Measurements from ENCODE around the gene KIAA1958. TPM values are rescaled to one million over a fixed set of nuclear protein-coding genes. Genes with fewer than 3 reads are reported as not detected.
"Not testable (repeated sequence)": the region's sequence is repeated elsewhere in the genome, so short reads cannot be mapped to it uniquely, and the experiment has no call there.

Gene KIAA1958
- total RNA-seq, 1 experiment from 2014 or later: 17.6 TPM

- H3K27me3 ChIP-seq: no peaks in the 10 kb centered on the region
- H3K27ac ChIP-seq: no peak overlapping the region
Observed at GRCh38 chr9:112569186-112569585, 82.6 kb downstream of the KIAA1958 start.

GRCh38 chr9:112570671-112571167 lies 84.1 kb downstream of the KIAA1958 start:
- no peaks in the 10 kb centered on the region; the same call in 1 of the 2 replicates for H3K9me3 ChIP-seq (replicated peaks)
- no peak for DNase-seq
- peaks cover 6% of the 10 kb centered on the region; the same call in 1 of the 2 replicates for H3K36me3 ChIP-seq
- H3K4me1 ChIP-seq: no peaks in the 10 kb centered on the region
- no peaks in the 10 kb centered on the region for H3K27me3 ChIP-seq
- H3K27ac ChIP-seq: no peak overlapping the region
- H3K4me3 ChIP-seq: no peak overlapping the region

More at GRCh38 chr9:112569186-112569585, 82.6 kb downstream of the KIAA1958 start:
- no peaks in the 10 kb centered on the region for H3K36me3 ChIP-seq
- H3K9me3 ChIP-seq (replicated peaks): no peaks in the 10 kb centered on the region; the same call in 1 of the 2 replicates
- H3K4me3 ChIP-seq: no peak overlapping the region
- no peak for DNase-seq
- H3K4me1 ChIP-seq: no peaks in the 10 kb centered on the region

DNA sequence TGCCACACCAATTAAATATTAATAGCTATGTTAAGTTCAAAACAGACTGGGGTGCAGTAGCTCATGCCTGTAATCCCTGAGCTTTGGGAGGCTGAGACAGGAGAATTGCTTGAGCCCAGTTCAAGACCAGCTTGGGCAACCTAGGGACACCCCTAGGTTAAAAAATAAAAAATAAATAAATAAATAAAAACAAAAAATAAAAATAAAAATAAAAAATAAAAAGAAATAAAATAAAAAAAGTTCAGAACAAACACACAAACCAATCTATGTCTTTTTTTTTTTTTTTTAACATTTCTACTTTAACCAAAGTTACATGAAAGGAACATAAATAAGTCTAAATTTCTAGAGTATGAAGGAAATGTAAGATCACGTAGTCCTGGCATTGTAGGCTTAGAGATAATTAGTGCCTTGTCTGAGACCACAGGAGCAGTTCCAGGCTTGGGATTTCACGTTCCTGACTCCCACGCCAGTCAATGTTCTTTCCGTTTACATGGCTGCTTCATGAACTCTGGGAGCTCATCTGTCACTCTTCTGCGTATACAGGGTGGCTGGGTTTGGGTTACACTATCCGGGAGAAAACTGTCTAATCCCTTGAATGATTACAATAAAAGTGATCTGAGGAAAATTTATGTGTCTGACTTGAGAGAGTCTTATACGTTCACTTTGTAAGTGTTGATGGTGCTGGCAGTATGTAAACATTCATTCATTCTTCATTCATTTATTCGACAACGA lies 85.2 kb downstream of the KIAA1958 start:
- DNase-seq: no peak
- H3K4me1 ChIP-seq: no peaks in the 10 kb centered on the region

DNA sequence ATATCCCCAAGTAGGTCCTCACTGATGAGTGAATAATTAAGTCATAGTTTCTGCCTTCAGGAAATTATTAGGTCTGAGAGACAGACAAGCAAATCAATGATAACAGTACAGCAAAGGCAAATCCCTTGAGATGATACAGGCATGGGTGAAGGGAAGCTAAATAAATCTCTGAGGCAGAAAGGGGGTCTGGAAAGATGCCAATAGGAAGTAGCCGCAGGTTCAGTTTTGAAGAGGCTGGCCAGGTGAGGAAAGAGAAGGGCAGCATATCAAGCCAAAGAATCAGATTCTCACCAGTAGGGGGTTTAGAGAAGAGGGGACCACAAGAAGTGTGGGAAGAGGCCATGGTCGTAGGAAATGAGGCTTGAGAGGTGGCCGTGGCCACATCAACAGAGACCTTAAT lies 85.8 kb downstream of the KIAA1958 start:
- Histone ChIP-seq H3K27me3 (no peaks in the 10 kb centered on the region), H3K36me3 (peaks cover 6% of the 10 kb centered on the region; the same call in 1 of the 2 replicates), H3K4me1 (no peaks in the 10 kb centered on the region), H3K9me3 (replicated peaks) (no peaks in the 10 kb centered on the region), H3K27ac (no peak overlapping the region), H3K4me3 (no peak overlapping the region)
- peak in 1 of 2 experiments; percentile 27 for DNase-seq

More for the DNA sequence above, 85.2 kb downstream of the KIAA1958 start:
- H3K36me3 ChIP-seq: peaks cover 6% of the 10 kb centered on the region; the same call in 1 of the 2 replicates
- H3K27ac ChIP-seq: no peak overlapping the region
- H3K9me3 ChIP-seq (replicated peaks): no peaks in the 10 kb centered on the region
- no peak overlapping the region for H3K4me3 ChIP-seq
- H3K27me3 ChIP-seq: no peaks in the 10 kb centered on the region

DNA sequence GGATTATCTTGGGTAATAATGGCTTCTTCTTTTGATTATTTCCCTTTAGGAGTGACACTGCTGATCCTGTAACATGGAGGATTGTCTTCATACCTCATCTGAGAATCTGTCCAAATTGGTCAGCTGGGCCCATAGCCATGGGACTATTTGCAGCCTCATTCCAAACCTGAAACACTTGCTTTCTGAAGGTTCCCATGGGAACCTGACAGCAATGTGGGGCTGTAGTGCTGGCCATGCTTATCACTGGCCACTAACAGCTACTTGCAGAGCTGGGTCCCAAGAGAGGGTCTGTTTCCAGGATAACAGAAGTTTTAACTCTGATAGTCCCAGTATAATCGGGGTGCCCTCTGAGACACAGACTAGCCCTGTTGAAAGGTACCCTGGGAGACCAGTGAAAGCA lies 87.4 kb downstream of the KIAA1958 start:
- no peaks in the 10 kb centered on the region for H3K9me3 ChIP-seq (replicated peaks)
- H3K36me3 ChIP-seq: peaks cover 6% of the 10 kb centered on the region; the same call in 1 of the 2 replicates
- H3K4me3 ChIP-seq: no peak overlapping the region
- H3K4me1 ChIP-seq: no peaks in the 10 kb centered on the region
- H3K27ac ChIP-seq: no peak overlapping the region
- DNase-seq: no peak
- H3K27me3 ChIP-seq: no peaks in the 10 kb centered on the region

- no peak for DNase-seq
- H3K27ac ChIP-seq: no peak overlapping the region
- peaks cover 6% of the 10 kb centered on the region; the same call in 1 of the 2 replicates for H3K36me3 ChIP-seq
- no peaks in the 10 kb centered on the region for H3K4me1 ChIP-seq
- H3K9me3 ChIP-seq (replicated peaks): no peaks in the 10 kb centered on the region
- H3K4me3 ChIP-seq: no peak overlapping the region
- H3K27me3 ChIP-seq: no peaks in the 10 kb centered on the region
Observed at GRCh38 chr9:112575107-112575506, 88.5 kb downstream of the KIAA1958 start.

GRCh38 chr9:112581469-112582176 lies 95.0 kb downstream of the KIAA1958 start:
- H3K9me3 ChIP-seq (replicated peaks): no peaks in the 10 kb centered on the region
- H3K27ac ChIP-seq: no peak overlapping the region
- H3K4me3 ChIP-seq: no peak overlapping the region
- H3K4me1 ChIP-seq: no peaks in the 10 kb centered on the region
- H3K27me3 ChIP-seq: no peaks in the 10 kb centered on the region
- H3K36me3 ChIP-seq: no peaks in the 10 kb centered on the region
- no peak for DNase-seq

GRCh38 chr9:112582371-112583262 lies 96.0 kb downstream of the KIAA1958 start:
- Histone ChIP-seq H3K36me3 (no peaks in the 10 kb centered on the region), H3K4me3 (no peak overlapping the region), H3K27me3 (no peaks in the 10 kb centered on the region), H3K9me3 (replicated peaks) (no peaks in the 10 kb centered on the region), H3K27ac (no peak overlapping the region), H3K4me1 (no peaks in the 10 kb centered on the region)
- no peak for DNase-seq

GRCh38 chr9:112586599-112587155 lies 100.0 kb downstream of the KIAA1958 start:
- H3K36me3 ChIP-seq: no peaks in the 10 kb centered on the region
- no peak overlapping the region for H3K27ac ChIP-seq
- no peak overlapping the region for H3K4me3 ChIP-seq
- H3K27me3 ChIP-seq: no peaks in the 10 kb centered on the region
- H3K9me3 ChIP-seq (replicated peaks): no peaks in the 10 kb centered on the region
- no peak for DNase-seq
- H3K4me1 ChIP-seq: no peaks in the 10 kb centered on the region

DNA sequence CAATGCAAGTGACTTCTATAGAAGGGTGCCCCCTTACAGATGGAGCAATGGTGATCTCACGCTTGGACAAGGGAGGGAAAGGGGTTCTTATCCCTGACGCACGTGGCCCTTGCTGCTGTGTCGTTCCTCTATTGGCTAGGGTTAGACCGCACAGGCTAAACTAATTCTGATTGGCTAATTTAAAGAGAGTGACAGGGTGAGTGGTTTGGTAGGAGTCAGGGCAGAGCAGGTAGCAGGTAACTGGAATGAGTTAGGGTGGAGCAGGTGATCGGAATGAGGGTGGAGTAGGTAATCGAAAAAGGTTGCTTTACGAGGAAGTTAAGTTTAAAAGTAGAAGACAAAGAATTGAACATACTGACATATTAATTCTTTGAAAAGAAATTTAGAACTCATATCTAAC lies 105.2 kb downstream of the KIAA1958 start:
- not testable (repeated sequence) for H3K4me3 ChIP-seq; H3K36me3 ChIP-seq; DNase-seq; H3K4me1 ChIP-seq; H3K27me3 ChIP-seq; H3K27ac ChIP-seq; H3K9me3 ChIP-seq (replicated peaks)

DNA sequence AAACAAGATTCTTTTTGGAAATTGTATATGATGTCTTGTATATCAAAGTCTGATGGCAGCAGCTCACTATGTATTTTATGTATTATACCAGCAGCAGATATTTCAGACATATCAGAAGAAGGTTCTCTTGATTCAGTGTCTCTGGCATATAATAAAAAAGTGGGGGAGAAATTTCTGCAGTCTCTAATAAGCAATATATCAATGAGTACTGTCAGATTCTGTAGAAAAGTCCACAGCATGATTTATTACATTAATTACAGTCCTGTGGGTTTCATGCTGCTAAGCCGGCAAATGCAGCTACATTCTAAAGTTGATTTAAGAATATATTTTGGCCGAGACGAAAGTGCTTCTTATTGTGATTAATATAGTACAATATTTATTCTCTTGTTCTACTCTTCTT lies 113.1 kb downstream of the KIAA1958 start:
- no peak for DNase-seq
- Histone ChIP-seq H3K4me3 (no peak overlapping the region), H3K27me3 (no peaks in the 10 kb centered on the region), H3K4me1 (no peaks in the 10 kb centered on the region), H3K9me3 (replicated peaks) (no peaks in the 10 kb centered on the region), H3K27ac (no peak overlapping the region), H3K36me3 (no peaks in the 10 kb centered on the region)

DNA sequence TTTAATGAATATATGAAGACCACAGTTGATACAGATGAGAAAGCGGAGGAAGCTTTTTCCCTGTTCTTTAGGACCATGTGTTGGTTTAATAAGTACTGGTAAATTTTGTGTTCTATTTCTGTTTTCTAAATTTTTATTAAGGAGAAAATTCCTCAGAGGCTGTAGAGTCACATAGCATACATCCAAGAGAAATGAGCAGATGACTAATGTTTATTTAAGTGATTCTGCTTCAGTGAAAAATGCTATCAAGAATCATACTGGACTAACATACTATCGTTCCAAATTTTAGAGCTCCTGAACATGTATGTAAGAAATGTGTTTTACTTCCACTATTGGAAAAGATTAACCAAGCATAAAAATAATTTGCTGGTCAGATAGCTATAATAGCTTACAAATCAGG lies 115.0 kb downstream of the KIAA1958 start:
- Histone ChIP-seq H3K4me1 (no peaks in the 10 kb centered on the region), H3K9me3 (replicated peaks) (no peaks in the 10 kb centered on the region), H3K27ac (no peak overlapping the region), H3K27me3 (no peaks in the 10 kb centered on the region), H3K36me3 (no peaks in the 10 kb centered on the region), H3K4me3 (no peak overlapping the region)
- no peak for DNase-seq

- Histone ChIP-seq H3K4me3 (no peak overlapping the region), H3K9me3 (replicated peaks) (no peaks in the 10 kb centered on the region), H3K27me3 (no peaks in the 10 kb centered on the region), H3K27ac (no peak overlapping the region), H3K36me3 (no peaks in the 10 kb centered on the region), H3K4me1 (no peaks in the 10 kb centered on the region)
- DNase-seq: no peak
Observed at GRCh38 chr9:112604790-112605189, 118.2 kb downstream of the KIAA1958 start.

GRCh38 chr9:112605518-112605917 lies 118.9 kb downstream of the KIAA1958 start:
- H3K27me3 ChIP-seq: no peaks in the 10 kb centered on the region
- H3K4me3 ChIP-seq: no peak overlapping the region
- no peaks in the 10 kb centered on the region for H3K4me1 ChIP-seq
- no peaks in the 10 kb centered on the region for H3K9me3 ChIP-seq (replicated peaks)
- no peak overlapping the region for H3K27ac ChIP-seq
- no peak for DNase-seq
- H3K36me3 ChIP-seq: no peaks in the 10 kb centered on the region
